Measurements from ENCODE around the gene RHOV.
"Not testable (repeated sequence)": the region's sequence is repeated elsewhere in the genome, so short reads cannot be mapped to it uniquely, and the experiment has no call there.

RHOV gene

DNA sequence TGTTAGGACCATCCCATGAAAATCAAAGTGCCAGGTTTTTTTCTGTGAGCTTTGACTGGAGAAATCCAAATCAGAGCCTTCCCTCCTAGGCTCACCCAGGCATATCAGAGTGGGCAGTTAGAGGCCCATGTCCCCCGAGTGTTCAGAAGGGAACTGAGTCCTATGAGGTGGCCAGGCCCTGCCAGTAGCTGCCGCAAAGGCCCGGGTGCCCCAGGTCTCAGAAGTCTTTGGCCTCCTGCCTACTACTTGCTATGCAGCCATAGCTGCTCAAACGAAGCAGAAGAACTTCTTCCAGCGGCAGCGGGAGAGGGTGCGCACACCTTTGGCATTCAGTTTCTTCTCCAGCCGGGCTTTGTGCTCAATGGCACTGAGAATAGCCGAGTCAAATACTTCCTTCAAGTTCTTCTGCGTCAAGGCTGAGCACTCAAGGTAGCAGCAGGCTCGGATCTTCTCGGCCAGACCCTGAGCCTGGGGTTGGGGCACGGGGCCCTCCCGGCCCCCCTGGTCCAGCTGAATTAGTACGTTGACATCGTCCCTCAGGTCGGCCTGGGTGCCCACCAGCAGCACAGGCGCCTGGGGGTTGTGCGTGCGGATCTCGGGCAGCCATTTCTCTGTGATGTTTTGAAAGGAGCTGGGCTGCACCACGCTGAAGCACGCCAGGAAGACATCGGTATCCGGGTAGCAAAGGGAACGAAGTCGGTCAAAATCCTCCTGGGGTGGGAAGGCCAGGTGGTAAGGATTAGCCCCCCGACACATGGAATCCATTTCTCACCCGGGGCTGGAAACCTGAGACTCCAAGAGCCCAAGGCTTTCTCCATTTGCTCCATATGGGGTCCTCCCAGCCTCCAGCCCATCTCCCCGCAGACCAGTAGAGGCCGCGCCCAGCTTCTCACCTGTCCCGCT, 992 bp downstream of the RHOV start:
- DNase-seq (ENCODE audit: low read depth), result no peak

DNA sequence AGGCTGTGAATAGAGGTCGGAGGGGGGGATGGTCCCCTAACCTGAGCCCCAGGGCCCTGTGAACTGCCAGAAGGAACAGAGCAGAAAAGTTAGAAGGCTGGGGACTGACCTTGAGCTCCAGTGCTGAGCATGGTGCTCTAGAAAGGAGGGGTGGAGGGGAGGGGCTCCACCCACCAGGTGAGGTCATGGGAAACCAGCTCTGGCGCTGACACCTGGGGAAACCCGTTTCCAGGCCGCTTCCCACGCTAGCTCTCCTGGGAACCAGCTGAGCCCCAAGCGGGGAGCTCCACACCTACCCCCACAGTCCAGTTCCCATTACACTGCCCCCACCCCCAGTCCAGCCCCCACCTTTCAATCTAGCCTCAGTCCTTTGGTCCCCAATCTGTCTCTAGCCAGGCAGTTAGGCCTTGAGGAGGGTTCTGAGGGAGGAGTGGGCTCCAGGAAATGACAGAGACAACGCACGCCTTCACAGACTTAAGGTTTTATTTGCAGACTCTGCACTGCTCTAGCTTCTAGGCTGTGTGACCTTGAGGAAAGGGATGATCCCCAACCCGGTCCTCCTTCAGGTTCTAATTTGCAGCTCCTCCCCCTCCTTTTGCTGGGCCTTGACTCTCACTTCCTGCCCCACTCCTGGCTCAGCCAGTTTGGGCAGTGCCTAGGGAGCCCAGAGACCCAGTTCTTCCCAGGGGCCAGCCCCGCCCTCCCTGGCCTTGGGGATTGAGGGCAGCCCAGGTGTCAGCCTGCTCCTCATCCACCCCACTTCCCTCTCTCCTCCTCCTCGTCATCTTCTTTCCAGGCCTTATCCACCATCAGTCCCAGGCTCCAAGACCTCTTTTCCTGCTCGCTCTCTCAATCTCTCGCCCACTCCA, 2.1 kb downstream of the RHOV start:
- no peak for DNase-seq (ENCODE audit: low read depth)

DNA sequence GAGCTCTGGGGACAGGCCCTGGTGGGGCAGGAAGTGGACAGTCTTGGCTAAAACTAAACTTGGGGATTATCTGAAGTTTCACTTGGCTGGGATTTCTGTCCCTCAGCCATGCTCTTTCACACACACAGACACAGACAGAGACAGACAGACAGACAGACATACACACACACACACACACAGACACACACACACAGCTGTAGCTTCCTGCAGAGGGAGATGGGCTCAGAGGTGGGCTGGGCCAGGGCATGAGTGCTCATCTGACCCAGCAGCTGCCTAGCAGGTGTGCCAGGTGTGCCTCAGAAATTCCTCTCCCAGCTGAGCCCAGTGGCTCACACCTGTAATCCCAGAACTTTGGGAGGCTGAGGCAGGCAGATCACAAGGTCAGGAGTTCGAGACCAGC, 3.3 kb downstream of the RHOV start:
- no peak for DNase-seq (ENCODE audit: low read depth)

DNA sequence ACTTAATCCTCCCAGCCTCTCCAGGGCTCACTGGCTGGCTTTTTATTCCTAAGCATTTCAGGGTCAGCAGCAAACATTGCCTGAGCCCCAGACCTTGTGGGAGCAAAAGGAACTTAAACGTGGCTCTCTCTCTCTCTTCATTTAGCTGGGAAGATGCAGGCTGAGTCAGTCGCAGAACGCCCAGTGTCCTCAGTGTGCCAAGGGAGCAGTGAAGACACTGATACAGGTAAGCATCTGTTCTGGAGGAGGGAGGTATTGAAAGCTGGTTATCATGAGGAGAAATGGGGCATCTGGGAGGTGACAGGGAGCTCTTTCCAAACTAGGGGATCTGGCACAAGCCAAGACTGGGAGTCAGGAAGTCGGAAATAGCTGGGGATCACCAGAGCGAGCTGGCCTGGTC, 4.3 kb downstream of the RHOV start:
- no peak for DNase-seq (ENCODE audit: low read depth)

DNA sequence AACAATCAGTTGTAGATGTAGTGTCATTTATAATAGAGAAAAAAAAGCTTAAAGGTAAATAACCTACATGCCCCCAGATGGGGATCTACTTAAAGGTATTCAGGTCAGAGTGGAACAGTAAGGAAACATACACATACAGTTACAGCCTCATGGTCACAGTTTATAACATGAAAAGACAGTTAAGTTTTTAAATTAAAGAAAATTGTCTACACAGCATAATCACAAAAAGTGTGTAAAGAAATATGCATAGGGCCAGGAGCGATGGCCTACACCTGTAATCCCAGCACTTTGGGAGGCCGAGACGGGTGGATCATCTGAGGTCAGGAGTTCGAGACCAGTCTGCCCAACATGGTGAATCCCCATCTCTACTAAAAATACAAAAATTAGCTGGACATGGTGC, 6.8 kb downstream of the RHOV start:
- DNase-seq (ENCODE audit: low read depth), result no peak

DNA sequence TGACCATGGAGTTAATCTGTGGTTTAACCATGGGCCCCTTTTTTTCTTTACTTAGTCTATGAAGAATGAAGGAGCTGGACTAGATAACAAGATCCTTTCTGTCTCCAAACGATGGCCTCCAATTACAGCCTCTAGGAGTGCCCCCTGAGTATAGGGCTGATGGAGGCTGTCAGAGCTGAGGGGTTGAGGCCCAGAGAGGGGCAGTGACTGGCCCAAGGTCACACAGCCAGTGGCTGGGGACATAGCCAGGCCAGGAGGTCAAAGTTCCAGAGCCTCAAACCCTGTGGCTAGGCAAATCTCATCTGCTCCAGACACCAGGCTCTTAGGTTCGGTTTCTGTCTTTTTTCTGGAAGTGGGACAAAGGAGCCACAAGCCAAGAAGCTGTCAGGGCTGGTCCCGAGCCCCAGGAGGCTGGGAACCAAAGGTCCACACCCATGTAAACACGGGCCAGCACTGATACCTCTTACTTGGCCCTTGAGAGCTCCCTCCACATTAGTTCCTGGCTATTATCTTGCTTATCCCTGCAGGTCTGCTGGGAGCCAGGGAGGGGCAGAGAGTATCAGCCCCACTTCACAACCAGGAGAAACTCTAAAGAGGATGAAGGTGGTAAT, 10.3 kb downstream of the RHOV start:
- no peak for DNase-seq (ENCODE audit: low read depth)

DNA sequence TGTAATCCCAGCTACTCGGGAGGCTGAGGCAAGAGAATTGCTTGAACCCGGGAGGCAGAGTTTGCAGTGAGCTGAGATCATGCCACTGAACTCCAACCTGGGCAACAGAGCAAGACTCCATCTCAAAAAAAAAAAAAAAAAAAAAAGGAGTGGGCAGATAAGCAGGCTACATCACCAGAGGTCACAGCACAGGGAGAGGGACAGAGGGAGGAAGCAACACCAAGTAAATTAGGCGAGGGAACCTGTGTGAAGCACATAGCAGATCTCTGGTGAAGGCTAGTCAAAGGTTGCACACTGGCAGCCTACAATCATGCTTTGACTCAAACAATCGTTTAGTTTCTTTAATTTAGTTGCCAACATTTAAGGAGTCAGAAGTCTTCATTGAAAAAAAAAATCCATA, 12.9 kb downstream of the RHOV start:
- not testable (repeated sequence) for DNase-seq (ENCODE audit: low read depth)

DNA sequence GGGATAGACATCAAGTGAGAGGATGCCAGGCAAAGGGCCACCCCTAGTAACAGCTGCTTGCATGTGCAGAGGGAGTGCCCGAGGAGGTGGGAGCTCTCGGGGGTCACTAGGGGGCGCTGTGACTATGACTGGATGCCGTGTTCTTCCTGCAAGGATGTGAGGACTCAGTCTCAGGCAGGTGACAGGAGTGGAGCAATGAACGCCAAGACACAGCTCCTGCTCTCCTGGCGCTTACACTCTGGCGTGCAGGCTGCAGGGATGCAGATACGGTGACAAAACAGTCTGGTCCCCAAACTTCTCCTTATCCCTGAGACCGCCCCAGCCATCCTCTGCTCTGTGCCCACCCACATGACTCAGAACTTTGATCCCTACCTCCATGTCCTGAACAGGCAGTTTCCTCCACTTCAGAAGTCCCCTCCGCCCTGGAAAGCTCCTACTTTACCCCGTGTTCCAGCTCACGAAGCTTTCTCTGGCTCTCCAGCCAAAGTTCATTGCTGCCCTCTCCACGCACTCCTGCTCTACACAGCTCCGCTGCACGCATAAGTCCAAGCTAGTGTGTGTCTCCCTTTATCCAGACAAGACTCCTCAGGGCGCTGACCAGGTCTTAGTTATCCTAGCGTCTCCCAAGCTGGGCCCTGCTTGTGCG, 14.7 kb downstream of the RHOV start:
- DNase-seq (ENCODE audit: low read depth), result peak; percentile 75

DNA sequence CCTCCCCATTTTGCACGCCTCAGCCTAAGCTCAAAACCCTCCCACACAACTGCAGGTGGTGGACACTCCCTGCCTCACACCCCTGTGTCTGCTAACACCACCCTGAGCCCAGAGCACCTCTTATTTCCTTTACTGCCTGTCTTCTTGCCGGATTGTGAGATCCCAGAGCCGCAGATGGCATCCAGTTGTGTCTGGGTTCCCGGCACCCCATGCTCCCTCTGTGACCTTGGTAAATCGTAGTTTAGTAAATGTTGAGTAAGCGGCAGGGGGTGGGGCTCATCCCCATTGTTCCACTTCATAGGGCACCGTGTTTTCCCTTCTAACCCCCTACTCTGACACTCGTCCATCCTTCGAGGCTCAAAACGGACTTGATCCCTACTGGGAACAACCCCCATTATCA, 15.3 kb downstream of the RHOV start:
- no peak for DNase-seq (ENCODE audit: low read depth)

DNA sequence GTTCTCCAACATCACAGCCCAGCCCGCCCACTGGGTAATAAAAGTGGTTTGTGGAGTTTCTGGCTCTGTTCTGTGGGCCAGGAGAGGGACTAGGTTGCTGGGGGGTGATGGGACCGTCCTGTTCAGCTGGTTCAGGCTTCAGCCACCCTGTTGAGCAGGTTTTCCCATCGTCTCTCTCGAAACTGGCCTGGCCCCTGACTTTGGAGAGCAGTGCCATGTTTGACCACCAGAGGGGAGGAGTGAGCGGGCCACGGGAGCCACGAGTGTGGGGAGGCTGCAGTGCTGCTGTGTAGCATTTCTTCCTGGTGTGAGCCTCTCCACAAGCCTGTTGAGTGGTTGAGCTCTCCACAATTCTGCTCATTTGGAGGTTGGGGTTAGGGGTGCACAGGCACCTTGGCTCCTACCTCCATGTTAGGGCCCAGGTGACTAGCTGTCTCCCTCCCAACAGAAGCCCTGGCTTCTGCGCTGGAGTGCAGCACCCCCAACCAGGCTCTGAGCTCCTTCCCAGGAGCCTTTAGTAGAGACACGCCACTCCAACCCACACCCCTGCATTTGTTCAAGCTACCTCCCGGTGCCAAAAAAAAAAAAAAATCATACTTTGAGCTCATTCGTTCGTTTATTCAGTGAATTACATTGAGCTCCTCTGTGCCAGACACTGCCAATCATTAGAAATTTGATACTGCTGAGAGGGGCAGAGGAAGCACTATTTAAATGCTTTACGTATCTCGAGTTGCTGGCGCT, 16.3 kb downstream of the RHOV start:
- peak; percentile 68 for DNase-seq (ENCODE audit: low read depth)

DNA sequence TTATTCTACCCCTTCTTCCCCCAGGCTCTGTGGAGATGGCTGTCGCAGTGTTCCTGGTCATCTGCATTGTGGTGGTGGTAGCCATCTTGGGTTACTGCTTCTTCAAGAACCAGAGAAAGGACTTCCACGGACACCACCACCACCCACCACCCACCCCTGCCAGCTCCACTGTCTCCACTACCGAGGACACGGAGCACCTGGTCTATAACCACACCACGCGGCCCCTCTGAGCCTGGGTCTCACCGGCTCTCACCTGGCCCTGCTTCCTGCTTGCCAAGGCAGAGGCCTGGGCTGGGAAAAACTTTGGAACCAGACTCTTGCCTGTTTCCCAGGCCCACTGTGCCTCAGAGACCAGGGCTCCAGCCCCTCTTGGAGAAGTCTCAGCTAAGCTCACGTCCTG, 17.3 kb downstream of the RHOV start:
- DNase-seq (ENCODE audit: low read depth), result no peak

DNA sequence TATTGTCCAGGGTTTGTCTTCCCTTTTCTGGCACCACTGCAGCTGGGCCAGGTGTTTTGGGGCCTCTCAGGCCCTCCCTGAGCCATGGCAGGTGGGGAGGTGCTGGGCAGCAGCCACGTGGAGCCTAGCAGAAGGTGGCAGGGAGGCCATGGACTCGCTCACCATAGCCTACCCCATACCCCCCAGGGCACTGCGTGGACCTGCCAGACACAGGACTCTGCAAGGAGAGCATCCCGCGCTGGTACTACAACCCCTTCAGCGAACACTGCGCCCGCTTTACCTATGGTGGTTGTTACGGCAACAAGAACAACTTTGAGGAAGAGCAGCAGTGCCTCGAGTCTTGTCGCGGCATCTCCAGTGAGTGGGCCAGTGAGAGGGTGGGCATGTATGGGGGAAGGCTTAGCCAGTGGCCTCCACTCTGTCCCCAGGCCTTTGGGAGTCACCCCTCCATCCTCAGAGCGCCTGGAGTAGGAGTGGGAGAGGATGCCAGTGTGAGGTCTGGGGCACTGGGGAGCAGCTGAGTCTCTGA, 18.3 kb downstream of the RHOV start:
- DNase-seq (ENCODE audit: low read depth), result no peak

DNA sequence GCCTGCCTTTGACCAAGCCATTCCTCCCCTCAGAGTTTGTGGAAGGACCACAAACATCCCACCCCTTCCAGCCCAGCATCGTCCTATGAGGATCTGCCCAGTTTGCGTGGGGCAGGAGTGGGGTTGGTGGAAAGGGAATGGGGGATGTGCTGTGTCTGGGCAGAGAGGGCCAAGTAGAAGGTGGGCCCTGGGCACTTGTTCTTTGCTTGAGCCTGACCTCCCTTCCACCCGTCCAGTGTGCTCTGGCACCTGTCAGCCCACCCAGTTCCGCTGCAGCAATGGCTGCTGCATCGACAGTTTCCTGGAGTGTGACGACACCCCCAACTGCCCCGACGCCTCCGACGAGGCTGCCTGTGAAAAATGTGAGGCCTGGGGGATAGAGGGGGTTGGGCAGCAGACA, 19.9 kb downstream of the RHOV start:
- no peak for DNase-seq (ENCODE audit: low read depth)

DNA sequence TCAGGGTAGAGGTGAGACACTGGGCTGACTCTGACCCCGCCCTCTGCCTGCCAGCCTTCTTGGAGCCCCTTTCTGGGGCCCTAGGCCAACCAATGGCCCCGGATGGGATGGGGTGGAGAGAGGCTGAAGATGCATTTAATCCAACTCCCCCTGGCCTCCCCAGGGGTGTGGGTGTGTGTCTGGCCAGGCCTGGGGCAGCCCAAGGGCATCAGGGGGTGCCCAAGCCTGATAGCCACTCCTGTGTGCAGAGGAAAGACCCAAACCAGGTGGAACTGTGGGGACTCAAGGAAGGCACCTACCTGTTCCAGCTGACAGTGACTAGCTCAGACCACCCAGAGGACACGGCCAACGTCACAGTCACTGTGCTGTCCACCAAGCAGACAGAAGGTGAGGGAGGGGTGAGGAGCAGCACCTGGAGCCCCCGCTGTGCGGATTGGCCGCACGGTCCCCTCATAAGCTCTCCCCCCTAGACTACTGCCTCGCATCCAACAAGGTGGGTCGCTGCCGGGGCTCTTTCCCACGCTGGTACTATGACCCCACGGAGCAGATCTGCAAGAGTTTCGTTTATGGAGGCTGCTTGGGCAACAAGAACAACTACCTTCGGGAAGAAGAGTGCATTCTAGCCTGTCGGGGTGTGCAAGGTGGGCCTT, 20.7 kb downstream of the RHOV start:
- DNase-seq (ENCODE audit: low read depth), result no peak

DNA sequence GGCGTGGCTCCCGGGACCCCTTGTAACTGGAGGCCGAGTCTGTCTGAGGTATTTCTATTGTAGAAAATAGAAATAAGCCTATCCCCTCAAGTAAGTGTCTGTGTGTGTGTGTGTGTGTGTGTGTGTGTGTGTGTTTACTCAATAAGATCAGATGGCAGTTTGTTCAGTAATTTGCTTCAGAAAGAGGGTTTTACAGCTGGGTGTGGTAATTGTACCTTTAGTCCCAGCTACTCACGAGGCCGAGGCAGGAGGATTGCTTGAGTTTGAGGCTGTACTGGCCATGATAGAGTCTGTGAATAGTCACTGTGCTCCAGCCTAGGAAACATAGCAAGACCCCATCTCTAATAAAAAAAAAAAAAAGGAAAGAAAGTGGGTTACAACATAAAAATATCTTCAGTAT, 21.5 kb downstream of the RHOV start:
- no peak for DNase-seq (ENCODE audit: low read depth)

DNA sequence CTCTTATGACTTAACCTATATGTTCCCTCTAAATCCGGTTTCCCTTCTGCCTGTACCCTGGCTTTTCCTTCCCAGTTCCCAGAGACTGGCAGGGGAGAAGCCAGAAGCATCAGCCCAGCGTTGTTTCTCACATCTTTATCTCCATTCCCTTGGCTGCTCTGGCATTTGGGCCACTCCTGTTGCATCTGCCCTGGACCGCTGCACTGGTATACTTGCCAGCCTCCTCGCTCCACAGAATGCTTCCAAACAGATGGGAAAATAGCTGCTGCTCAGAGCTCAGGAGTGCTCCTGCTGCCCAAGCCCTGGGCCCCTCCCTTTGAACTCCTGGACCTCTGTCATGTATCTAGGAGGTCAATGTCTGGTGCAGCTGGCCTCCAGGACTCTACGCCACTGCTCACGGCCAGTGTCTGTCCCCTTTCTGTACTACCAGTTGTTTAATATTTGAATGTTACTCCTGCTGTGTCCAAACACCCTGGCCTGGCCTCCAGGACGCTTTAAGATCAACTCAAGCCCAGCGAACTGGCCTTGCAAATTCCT, 23.4 kb downstream of the RHOV start:
- DNase-seq (ENCODE audit: low read depth), result no peak

DNA sequence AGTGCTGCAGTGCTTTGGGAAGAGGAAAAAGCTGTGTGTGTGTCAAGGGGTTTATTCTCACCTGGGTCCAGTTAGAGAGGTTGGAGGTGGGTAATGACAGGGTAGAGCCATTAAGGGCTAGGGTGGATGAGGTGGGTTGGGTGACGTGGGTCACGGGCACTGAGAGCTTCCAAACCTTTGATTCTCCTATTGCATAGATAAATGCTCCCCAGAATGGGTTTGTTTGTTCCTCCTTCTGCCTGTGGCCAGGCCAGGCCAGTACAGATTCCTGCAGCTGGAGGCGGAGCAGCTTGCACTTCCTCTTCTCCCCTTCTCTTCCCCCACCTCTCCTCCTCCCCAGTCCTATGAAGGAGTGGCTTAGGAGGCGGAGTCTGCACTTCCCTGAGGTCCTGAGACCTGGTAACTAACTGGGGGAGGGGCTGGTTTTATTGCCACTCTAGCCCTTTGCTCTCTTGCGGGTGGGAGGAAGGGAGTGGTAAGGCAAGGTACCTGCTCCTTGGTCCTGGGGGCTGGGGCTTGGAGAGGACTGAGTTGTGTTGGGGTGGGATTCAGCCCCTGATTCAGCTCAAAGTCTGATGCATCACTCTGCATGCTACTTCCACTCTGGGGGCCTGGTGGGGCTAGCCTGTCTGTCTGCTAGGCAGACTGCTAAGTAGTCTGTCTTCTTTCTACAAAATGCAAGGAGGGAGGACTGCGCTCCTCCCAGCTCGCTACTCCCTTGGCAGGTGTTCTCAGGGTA, 26.6 kb downstream of the RHOV start:
- DNase-seq (ENCODE audit: low read depth), result no peak

DNA sequence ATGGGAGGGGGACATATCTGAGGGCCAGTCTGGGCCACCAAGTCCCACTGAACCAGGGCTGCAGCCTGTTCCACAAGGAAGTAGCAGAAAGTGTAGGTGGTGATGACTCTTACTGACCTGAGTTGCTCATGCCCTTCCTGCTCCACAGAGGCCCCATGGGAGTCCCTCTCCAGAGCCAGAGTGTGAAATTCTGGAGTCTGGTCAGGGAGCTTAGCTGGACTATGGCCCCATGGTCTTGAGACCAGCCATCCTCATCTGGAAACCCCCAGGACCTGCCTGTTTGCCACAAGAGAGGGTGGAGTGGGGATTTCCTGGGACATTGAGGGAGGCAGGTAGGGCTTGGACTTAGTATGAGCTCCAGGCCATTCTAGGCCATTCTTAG, 27.2 kb downstream of the RHOV start:
- DNase-seq (ENCODE audit: low read depth), result no peak

DNA sequence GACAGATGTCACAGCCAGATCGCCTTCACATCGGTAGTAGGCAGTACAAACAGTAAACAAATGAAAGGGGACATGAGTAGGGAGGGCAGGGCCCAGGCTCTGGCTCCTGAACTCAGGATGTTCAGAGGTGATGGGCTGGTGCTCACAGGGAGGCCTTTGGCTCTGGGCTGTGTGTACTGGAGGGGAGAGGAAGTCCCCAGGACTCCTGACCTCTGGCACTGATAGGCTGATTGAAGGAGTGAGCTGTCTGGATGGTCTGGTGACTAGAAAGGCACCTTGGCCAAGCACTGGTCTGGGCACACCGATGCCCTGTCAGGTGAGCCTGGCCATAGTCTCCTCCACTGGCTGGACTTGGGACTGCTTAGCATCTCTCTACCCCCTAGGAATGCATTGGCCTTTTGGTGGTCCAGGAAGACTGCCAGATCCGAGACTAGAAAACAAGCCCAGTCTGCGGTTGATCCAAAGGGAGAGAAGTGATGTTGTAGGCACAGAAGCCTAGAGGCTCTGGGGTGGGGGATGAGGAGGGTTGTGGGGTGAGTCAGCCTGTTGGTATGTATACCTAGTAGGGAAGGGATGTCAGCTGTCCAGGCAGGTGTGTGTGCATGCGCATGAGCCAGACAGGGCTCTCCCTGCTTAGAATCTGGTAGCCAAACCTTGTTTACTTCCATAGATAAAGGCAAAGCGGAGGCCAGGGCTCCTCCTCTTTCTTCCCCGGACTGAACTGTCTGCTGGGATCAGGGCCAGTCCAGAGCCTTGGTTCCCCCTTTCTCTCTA, 28.3 kb downstream of the RHOV start:
- no peak for DNase-seq (ENCODE audit: low read depth)

All from T follicular helper cell (primary cell).